HUES64 (cell line): ENCODE results near the gene GRB10.
"Not testable (repeated sequence)": the region's sequence is repeated elsewhere in the genome, so short reads cannot be mapped to it uniquely, and the experiment has no call there.

Experiments used
- H3K27ac ChIP-seq: 2 replicates; pipeline ENCODE4 v1.7.0; 2013; ENCODE audit warnings: low read depth, low read length, inconsistent platforms
- H3K27me3 ChIP-seq: 2 replicates; pipeline ENCODE4 v1.6.1; 2013; ENCODE audit warnings: mild to moderate bottlenecking, low read length; ENCODE audit not compliant: insufficient read depth
- H3K36me3 ChIP-seq: 2 replicates; pipeline ENCODE4 v1.6.1; 2013; ENCODE audit warnings: mild to moderate bottlenecking, low read length; ENCODE audit not compliant: insufficient read depth
- H3K4me1 ChIP-seq: 2 replicates; pipeline ENCODE4 v1.6.1; 2013; ENCODE audit warnings: mild to moderate bottlenecking, low read length, moderate library complexity; ENCODE audit not compliant: insufficient read depth
- H3K4me3 ChIP-seq: 2 replicates; pipeline ENCODE4 v1.5.1; 2013; ENCODE audit warnings: mild to moderate bottlenecking, low read length, moderate library complexity
- H3K9ac ChIP-seq: 2 replicates; pipeline ENCODE4 v1.6.1; 2013; ENCODE audit warnings: mild to moderate bottlenecking, low read depth, low read length
- H3K9me3 ChIP-seq: 2 replicates; pipeline ENCODE4 v1.6.1; 2013; ENCODE audit warnings: low read depth, low read length; ENCODE audit not compliant: insufficient read depth
- WGBS: fragments of 150-250, 120-280 bp; methylation state at CpG from one replicate; pipeline ENCODE4 v1.1.7; 2013; ENCODE audit warnings: missing lambda C conversion rate; 5-methylcytosine and 5-hydroxymethylcytosine counted together

The GRB10 gene

GRCh38 chr7:50552139-50552538, 230.6 kb downstream of the GRB10 start:
- WGBS: 84% methylated on average over 4 of the region's 4 CpGs
- H3K4me3 ChIP-seq: no peak overlapping the region
- H3K9me3 ChIP-seq: no peaks in the 10 kb centered on the region
- no peaks in the 10 kb centered on the region for H3K36me3 ChIP-seq
- no peaks in the 10 kb centered on the region for H3K4me1 ChIP-seq
- H3K27ac ChIP-seq: no peak overlapping the region
- no peak overlapping the region for H3K9ac ChIP-seq
- no peaks in the 10 kb centered on the region for H3K27me3 ChIP-seq

- not testable (repeated sequence) for H3K9me3 ChIP-seq, H3K27ac ChIP-seq, H3K27me3 ChIP-seq, H3K9ac ChIP-seq, H3K4me1 ChIP-seq, H3K4me3 ChIP-seq, H3K36me3 ChIP-seq
- WGBS: 91% methylated on average over 4 of the region's 4 CpGs
Observed at GRCh38 chr7:50545613-50546012, 237.1 kb downstream of the GRB10 start.

GRCh38 chr7:50544992-50545391, 237.7 kb downstream of the GRB10 start:
- Histone ChIP-seq H3K27ac (no peak overlapping the region), H3K9me3 (no peaks in the 10 kb centered on the region), H3K9ac (no peak overlapping the region), H3K36me3 (no peaks in the 10 kb centered on the region), H3K27me3 (no peaks in the 10 kb centered on the region), H3K4me3 (no peak overlapping the region), H3K4me1 (no peaks in the 10 kb centered on the region)
- WGBS: 77% methylated on average over 6 of the region's 6 CpGs

- Histone ChIP-seq H3K9me3 (no peaks in the 10 kb centered on the region), H3K4me1 (no peaks in the 10 kb centered on the region), H3K27me3 (no peaks in the 10 kb centered on the region), H3K9ac (no peak overlapping the region), H3K4me3 (no peak overlapping the region), H3K36me3 (no peaks in the 10 kb centered on the region), H3K27ac (no peak overlapping the region)
- 95% methylated on average over 18 of the region's 18 CpGs for WGBS
Observed at GRCh38 chr7:50543776-50544442, 238.8 kb downstream of the GRB10 start.

GRCh38 chr7:50542132-50542531, 240.6 kb downstream of the GRB10 start:
- Histone ChIP-seq H3K27ac (no peak overlapping the region), H3K36me3 (no peaks in the 10 kb centered on the region), H3K4me3 (no peak overlapping the region), H3K27me3 (no peaks in the 10 kb centered on the region), H3K9me3 (no peaks in the 10 kb centered on the region), H3K4me1 (no peaks in the 10 kb centered on the region), H3K9ac (no peak overlapping the region)
- 94% methylated on average over 10 of the region's 11 CpGs for WGBS

- Histone ChIP-seq H3K4me3 (no peak overlapping the region), H3K27ac (no peak overlapping the region)
- WGBS: 91% methylated on average over 9 of the region's 9 CpGs
Observed at GRCh38 chr7:50540785-50541579, 241.7 kb downstream of the GRB10 start.

More at GRCh38 chr7:50540785-50541579, 241.7 kb downstream of the GRB10 start:
- Histone ChIP-seq H3K9ac (no peak overlapping the region), H3K27me3 (no peaks in the 10 kb centered on the region), H3K4me1 (no peaks in the 10 kb centered on the region), H3K9me3 (no peaks in the 10 kb centered on the region), H3K36me3 (no peaks in the 10 kb centered on the region)
